MV-4-11 (cell line): Measurements from ENCODE around the gene CBR4.

Experiments used
- DNase-seq: peaks from one replicate; lab custom pipeline; 2025; lab: John Stamatoyannopoulos, UW

CBR4 gene

GRCh38 chr4:169033660-169034059 is 23.6 kb upstream of the CBR4 start:
- no peak for DNase-seq

GRCh38 chr4:169032883-169033645 is 23.0 kb upstream of the CBR4 start:
- no peak for DNase-seq

- DNase-seq: no peak
Measured at GRCh38 chr4:169032194-169032593, 22.1 kb upstream of the CBR4 start.

GRCh38 chr4:169031392-169031791 is 21.3 kb upstream of the CBR4 start:
- no peak for DNase-seq

GRCh38 chr4:169030562-169030982 is 20.5 kb upstream of the CBR4 start:
- no peak for DNase-seq

- DNase-seq: no peak
Measured at GRCh38 chr4:169029947-169030346, 19.9 kb upstream of the CBR4 start.

- no peak for DNase-seq
Measured at GRCh38 chr4:169027663-169028062, 17.6 kb upstream of the CBR4 start.

- DNase-seq: no peak
Measured at GRCh38 chr4:169025184-169025583, 15.1 kb upstream of the CBR4 start.

- peak; percentile 36 for DNase-seq
Measured at GRCh38 chr4:169024762-169025161, 14.7 kb upstream of the CBR4 start.

- DNase-seq: no peak
Measured at GRCh38 chr4:169018406-169018805, 8.4 kb upstream of the CBR4 start.

GRCh38 chr4:169017971-169018370 is 7.9 kb upstream of the CBR4 start:
- DNase-seq: no peak

- no peak for DNase-seq
Measured at GRCh38 chr4:169015186-169015623, 5.2 kb upstream of the CBR4 start.

GRCh38 chr4:169014586-169014985 is 4.5 kb upstream of the CBR4 start:
- no peak for DNase-seq

- DNase-seq: no peak
Measured at GRCh38 chr4:169013396-169013795, 3.3 kb upstream of the CBR4 start.

- no peak for DNase-seq
Measured at GRCh38 chr4:169012049-169012448, 2.0 kb upstream of the CBR4 start.

GRCh38 chr4:169009286-169010124 is 550 bp downstream of the CBR4 start:
- peak; percentile 61 for DNase-seq

- DNase-seq: peak; percentile 16
Measured at GRCh38 chr4:169005453-169006099, 4.5 kb downstream of the CBR4 start.

- DNase-seq: no peak
Measured at GRCh38 chr4:169000315-169000714, 9.7 kb downstream of the CBR4 start.

- DNase-seq: no peak
Measured at GRCh38 chr4:168999809-169000208, 10.2 kb downstream of the CBR4 start.

GRCh38 chr4:168998596-168998995 is 11.5 kb downstream of the CBR4 start:
- no peak for DNase-seq

- DNase-seq: no peak
Measured at GRCh38 chr4:168995537-168996295, 14.3 kb downstream of the CBR4 start.

- no peak for DNase-seq
Measured at GRCh38 chr4:168994958-168995357, 15.1 kb downstream of the CBR4 start.
